LNCaP clone FGC (cell line): ENCODE results near the gene EPB41L5.
A peak's percentile ranks its signal among the peaks of the same experiment; 100 is the strongest.

Experiments
- DNase-seq: peaks from one replicate; pipeline ENCODE4 v3.0.0-alpha.2; 2011; ENCODE audit warnings: low read depth
- H3K4me3 ChIP-seq: 2 replicates; pipeline ENCODE4 v1.5.1; 2011; ENCODE audit warnings: mild to moderate bottlenecking, low read depth, low read length, control low read depth
- CTCF ChIP-seq: IDR thresholded peaks from 2 replicates; pipeline ENCODE4 v1.5.1; 2012; ENCODE audit warnings: mild to moderate bottlenecking; ENCODE audit not compliant: control insufficient read depth, insufficient read depth; ENCODE audit errors: extremely low read depth

Gene EPB41L5

GRCh38 chr2:120004254-120004653, 8.6 kb upstream of the EPB41L5 start:
- no peak for DNase-seq
- no peak for TF ChIP-seq CTCF
- H3K4me3 ChIP-seq = no peak overlapping the region

DNA sequence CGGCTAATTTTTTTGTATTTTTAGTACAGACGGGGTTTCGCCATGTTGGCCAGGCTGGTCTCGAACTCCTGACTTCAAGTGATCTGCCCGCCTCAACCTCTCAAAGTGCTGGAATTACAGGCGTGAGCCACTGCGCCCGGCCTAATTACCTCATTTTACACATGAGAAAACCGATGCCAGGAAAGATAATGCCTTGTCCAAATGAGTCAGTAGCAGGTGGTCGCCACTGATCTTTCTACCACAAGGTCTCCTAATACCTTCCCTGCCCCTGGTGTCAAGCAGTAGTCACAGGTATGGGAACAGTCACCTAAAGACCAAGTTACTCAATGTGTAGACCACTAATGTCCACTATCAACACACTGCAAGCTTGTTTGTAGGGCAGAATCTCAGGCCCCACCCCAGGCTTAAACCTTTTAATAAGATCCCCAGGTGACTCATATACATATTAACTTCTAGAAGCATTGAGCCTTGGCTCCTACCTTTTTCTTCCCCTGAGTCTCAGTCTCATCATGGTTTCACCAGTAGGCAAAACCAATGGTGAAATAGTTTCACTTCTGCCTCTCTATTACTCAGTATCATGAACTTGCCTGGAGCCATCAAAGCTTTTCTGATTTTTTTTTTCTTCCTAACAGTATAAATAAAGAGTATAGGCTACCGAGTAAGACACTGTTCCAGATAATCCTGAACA, 6.9 kb upstream of the EPB41L5 start:
- H3K4me3 ChIP-seq = no peak overlapping the region
- TF ChIP-seq CTCF = no peak
- DNase-seq = no peak

- TF ChIP-seq CTCF = no peak
- DNase-seq = no peak
- no peak overlapping the region for H3K4me3 ChIP-seq
Observed at GRCh38 chr2:120007851-120008250, 5.0 kb upstream of the EPB41L5 start.

DNA sequence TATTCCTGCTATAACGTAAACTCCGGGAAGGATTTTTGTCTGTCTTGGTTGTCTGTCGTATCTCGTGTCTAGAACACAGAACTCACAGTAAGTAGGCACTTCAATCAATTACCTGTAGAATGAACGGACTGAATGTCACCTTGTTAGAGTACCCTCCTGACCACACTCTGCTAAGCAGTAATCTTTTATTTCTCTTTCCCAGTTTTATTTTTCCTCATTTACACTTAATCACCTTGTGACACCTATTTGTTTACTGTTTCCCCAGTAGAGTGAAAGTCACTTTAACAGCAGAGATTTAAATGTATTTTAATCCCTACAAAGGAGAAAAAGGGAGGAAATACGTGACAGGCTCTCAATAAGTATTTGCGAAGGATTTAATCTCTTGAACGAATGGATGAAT, 514 bp upstream of the EPB41L5 start:
- TF ChIP-seq CTCF = no peak
- DNase-seq = no peak
- peak overlapping the region; percentile 81 for H3K4me3 ChIP-seq

DNA sequence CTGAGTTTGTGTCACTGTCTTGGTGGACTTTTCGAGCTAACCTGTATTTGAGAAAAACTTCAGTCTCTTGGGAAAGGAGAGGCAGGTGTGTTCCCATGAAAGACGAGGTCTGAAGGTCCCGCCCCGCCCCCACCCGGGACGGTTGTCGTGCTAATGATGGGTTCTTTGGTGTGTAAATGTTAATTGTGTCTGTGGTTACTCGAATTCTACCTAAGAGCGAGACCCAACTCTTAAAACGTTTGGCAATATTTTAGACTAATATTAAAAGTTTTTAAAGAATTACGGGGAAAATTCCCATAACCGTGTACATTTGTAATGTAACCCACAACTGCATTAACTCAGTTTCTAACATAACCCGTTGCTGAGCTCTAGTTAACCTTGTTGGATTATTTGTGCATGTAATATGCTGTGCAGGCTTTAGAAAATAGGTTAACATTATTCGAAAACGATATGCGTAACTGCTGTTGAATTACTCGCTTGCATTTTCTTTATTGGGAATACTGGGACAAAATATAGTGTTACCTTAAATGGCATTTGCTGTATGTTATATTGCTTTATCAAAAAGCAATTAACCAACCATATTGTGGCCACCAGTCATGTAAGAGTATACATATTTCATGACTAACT, 833 bp downstream of the EPB41L5 start:
- H3K4me3 ChIP-seq = peak overlapping the region; percentile 81
- no peak for DNase-seq
- TF ChIP-seq CTCF = no peak

DNA sequence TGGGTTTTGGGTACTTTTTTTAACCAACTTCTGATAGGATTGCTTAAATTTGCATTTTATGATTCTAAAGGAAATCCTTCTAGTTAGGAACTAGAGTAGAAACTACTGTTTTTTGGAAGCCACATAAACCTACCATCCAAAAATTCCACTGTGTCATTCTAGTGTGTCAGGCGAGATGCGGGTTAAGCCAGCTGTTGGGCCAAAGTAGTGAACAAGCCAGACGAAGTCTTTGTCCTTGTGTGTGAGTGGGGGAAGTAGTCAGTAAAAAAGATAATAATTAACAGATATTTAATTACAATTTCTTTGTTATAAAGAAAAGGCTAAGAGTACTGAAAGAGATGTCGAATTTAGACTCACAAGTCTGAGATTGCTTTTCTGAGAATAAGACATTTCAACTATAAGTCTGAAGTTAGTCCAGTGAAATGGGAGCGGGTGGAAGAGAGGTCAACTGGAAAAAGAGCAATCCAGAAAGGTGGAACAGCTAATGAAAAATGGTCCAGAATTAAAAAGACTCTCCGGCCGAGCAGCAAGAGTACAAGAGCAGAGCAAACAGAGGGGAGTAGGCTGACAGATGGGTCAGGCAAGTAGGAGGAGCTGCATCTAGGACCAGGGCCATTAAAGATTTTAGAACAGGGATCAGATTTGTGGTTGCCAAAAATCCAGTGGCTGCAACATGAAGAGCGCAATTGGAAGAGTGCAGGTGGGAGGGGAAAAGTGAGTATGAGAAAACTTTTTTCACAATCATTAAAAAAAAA, 1.5 kb downstream of the EPB41L5 start:
- peak overlapping the region; percentile 81 for H3K4me3 ChIP-seq
- no peak for TF ChIP-seq CTCF
- peak; percentile 36 for DNase-seq

DNA sequence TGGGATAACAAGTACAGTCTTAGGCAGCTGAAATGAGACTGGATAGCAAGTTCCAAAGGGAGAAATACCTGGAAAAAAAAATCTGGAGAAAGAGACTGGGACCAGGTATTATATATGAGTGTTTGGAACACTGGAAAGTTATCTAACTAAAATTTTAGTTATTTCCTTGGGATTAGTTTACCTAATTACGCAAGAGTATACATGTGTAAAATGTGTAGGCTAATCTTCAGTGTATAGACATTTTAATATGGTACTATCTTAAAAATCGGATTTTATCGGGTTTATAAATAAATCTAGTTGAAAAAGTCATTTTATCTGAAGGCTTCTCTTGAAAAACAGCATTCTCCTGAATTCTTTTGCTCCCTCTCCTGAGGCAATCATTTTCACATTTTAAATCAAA, 3.9 kb downstream of the EPB41L5 start:
- TF ChIP-seq CTCF = no peak
- DNase-seq = no peak
- H3K4me3 ChIP-seq = no peak overlapping the region
